ENCODE data around the gene HIKESHI.

Gene HIKESHI

GRCh38 chr11:86380295-86381059, 78.4 kb downstream of the HIKESHI start:
- TF ChIP-seq, protein P1, sequence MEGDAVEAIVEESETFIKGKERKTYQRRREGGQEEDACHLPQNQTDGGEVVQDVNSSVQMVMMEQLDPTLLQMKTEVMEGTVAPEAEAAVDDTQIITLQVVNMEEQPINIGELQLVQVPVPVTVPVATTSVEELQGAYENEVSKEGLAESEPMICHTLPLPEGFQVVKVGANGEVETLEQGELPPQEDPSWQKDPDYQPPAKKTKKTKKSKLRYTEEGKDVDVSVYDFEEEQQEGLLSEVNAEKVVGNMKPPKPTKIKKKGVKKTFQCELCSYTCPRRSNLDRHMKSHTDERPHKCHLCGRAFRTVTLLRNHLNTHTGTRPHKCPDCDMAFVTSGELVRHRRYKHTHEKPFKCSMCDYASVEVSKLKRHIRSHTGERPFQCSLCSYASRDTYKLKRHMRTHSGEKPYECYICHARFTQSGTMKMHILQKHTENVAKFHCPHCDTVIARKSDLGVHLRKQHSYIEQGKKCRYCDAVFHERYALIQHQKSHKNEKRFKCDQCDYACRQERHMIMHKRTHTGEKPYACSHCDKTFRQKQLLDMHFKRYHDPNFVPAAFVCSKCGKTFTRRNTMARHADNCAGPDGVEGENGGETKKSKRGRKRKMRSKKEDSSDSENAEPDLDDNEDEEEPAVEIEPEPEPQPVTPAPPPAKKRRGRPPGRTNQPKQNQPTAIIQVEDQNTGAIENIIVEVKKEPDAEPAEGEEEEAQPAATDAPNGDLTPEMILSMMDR (conservative IDR thresholded peaks at IDR 0.05; ENCODE audit: control insufficient read depth, insufficient read depth, low read depth, low read length) = no peak
- no peak overlapping the region for H3K4me3 ChIP-seq (ENCODE audit: control insufficient read depth, low read depth, low read length)
- no peak for DNase-seq (ENCODE audit: low read depth)

- no peak for DNase-seq (ENCODE audit: low read depth)
- TF ChIP-seq, protein P1 (conservative IDR thresholded peaks at IDR 0.05; ENCODE audit: control insufficient read depth, insufficient read depth, low read depth, low read length) = no peak
These were observed 81.3 kb downstream of the HIKESHI start for GRCh38 chr11:86383041-86383955.

DNA sequence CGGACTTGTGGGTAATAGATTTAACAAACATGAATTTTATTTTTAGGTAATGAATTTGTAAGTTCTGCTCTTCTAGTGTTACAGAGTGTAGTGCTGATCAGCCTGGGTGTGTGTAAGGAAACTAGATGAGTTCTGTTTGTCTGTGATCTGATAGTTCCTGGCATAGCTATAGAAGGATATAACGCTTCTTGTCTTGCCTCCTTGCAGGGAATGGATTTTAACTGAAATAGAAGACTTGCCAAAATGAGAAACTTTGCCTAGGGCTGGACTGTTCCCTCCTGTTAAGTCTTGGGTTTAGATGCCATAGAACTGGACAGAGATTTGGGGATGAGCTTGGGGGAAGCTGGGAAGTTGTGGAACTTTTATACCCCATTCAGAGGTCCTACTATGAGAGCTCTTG, 84.2 kb downstream of the HIKESHI start:
- H3K4me3 ChIP-seq (ENCODE audit: control insufficient read depth, low read depth, low read length) = no peak overlapping the region
- TF ChIP-seq, protein P1 (conservative IDR thresholded peaks at IDR 0.05; ENCODE audit: control insufficient read depth, insufficient read depth, low read depth, low read length) = no peak
- DNase-seq (ENCODE audit: low read depth) = no peak

More at GRCh38 chr11:86383041-86383955, 81.3 kb downstream of the HIKESHI start:
- H3K4me3 ChIP-seq (ENCODE audit: control insufficient read depth, low read depth, low read length) = no peak overlapping the region

GRCh38 chr11:86386746-86387145, 84.7 kb downstream of the HIKESHI start:
- peak; percentile 30 for DNase-seq (ENCODE audit: low read depth)
- H3K4me3 ChIP-seq (ENCODE audit: control insufficient read depth, low read depth, low read length) = no peak overlapping the region
- TF ChIP-seq, protein P1 (conservative IDR thresholded peaks at IDR 0.05; ENCODE audit: control insufficient read depth, insufficient read depth, low read depth, low read length) = no peak

DNA sequence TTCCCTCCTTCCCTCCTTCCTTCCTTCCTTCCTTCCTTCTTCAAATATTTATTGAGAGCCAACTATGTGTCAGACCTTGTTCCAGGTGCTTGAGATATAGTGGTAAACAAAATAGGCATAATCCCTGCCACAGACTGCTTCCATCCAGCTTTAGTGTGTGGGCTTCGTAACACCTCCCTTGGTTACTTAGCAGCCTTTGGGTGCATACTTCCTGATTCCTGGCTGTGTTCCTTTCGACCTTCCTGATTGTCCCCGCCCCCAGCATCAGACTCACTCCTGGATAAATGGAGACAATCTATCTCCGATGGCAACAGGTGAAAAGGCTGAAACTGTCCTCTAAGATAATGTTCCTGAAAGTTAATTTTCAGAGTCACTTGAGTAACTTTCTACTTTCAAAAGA, 86.2 kb downstream of the HIKESHI start:
- no peak for DNase-seq (ENCODE audit: low read depth)
- no peak overlapping the region for H3K4me3 ChIP-seq (ENCODE audit: control insufficient read depth, low read depth, low read length)
- TF ChIP-seq, protein P1 (conservative IDR thresholded peaks at IDR 0.05; ENCODE audit: control insufficient read depth, insufficient read depth, low read depth, low read length) = no peak

DNA sequence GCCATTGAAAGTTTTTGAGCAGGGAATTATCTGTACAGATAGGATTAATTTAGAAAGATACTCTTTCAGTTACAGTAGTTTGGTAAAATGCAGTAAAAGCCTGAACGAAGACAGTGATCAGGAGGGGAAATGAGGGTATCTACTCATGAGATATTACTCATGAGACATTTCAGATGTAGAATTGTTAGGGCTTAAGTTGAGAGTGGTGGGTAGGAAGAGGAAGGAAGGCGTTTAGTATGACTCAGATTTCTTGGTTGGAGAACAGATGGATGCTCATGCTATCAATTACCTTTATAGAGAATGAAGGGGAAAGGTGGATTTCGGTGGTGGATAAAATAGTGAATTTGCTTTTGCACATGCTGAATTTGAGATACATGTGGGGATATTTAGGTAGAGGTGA, 88.4 kb downstream of the HIKESHI start:
- no peak for DNase-seq (ENCODE audit: low read depth)
- no peak overlapping the region for H3K4me3 ChIP-seq (ENCODE audit: control insufficient read depth, low read depth, low read length)
- TF ChIP-seq, protein P1 (conservative IDR thresholded peaks at IDR 0.05; ENCODE audit: control insufficient read depth, insufficient read depth, low read depth, low read length) = no peak

Measured in fibroblast of mammary gland (primary cell).